MM.1S (cell line): ENCODE data around the gene RABGEF1.
"Not testable (repeated sequence)": the region's sequence is repeated elsewhere in the genome, so short reads cannot be mapped to it uniquely, and the experiment has no call there.

Experiments
- EZH2 ChIP-seq: fragments of 300-600 bp; sonication (generic); optimal IDR thresholded peaks from 2 replicates; pipeline ENCODE3; 2017; ENCODE audit warnings: low read depth, mild to moderate bottlenecking, antibody characterized with exemption, low read length, mixed read lengths
- TF ChIP-seq, protein P1 (sequence below): fragments of 300-600 bp; sonication (generic); IDR thresholded peaks from 2 replicates; pipeline ENCODE4 v1.5.1; 2016; ENCODE audit warnings: antibody characterized with exemption, low read length, mixed read lengths

DNA sequence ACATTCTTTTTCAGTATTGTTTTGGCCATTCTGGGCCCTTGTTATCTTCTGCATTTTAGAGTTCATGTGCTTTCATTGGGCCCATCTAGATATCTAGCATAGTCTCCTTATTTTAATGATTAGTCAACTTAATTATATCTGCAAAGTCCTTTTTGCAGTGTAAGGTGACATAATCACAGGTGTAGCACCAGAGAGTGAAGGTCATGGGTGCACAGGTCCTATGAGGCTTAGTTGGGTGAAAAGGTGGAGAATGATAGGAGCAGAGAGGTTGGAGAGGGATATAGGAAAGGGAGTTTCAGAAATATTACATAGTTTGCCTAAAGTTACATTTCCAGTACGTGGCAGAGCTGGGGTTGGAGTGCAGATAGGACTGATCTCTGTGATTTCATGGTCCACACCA lies 24.4 kb downstream of the RABGEF1 start:
- TF ChIP-seq, protein P1, sequence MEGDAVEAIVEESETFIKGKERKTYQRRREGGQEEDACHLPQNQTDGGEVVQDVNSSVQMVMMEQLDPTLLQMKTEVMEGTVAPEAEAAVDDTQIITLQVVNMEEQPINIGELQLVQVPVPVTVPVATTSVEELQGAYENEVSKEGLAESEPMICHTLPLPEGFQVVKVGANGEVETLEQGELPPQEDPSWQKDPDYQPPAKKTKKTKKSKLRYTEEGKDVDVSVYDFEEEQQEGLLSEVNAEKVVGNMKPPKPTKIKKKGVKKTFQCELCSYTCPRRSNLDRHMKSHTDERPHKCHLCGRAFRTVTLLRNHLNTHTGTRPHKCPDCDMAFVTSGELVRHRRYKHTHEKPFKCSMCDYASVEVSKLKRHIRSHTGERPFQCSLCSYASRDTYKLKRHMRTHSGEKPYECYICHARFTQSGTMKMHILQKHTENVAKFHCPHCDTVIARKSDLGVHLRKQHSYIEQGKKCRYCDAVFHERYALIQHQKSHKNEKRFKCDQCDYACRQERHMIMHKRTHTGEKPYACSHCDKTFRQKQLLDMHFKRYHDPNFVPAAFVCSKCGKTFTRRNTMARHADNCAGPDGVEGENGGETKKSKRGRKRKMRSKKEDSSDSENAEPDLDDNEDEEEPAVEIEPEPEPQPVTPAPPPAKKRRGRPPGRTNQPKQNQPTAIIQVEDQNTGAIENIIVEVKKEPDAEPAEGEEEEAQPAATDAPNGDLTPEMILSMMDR: not testable (repeated sequence)
- TF ChIP-seq EZH2: not testable (repeated sequence)
